ENCODE results near the gene TYR. TPM values are rescaled to one million over a fixed set of nuclear protein-coding genes. Genes with fewer than 3 reads are reported as not detected.
"Not testable (repeated sequence)": the region's sequence is repeated elsewhere in the genome, so short reads cannot be mapped to it uniquely, and the experiment has no call there.

TYR gene
- total RNA-seq, 6 donors from 2014 or later = not detected

GRCh38 chr11:89249196-89249595, 71.5 kb downstream of the TYR start:
- DNase-seq (no peak), ATAC-seq (ENCODE audit: low FRiP score in 2 of 2) (no peak)
- no peaks in the 10 kb centered on the region for H3K4me1 ChIP-seq
- 58 to 65% methylated on average over 2 of the region's 2 CpGs for WGBS, 2 donors
- no peak overlapping the region for H3K27ac ChIP-seq
- no peak overlapping the region for H3K4me3 ChIP-seq
- H3K27me3 ChIP-seq = no peaks in the 10 kb centered on the region
- TF ChIP-seq EP300 (IDR thresholded peaks at IDR 0.05) = no peak
- TF ChIP-seq POLR2A (IDR thresholded peaks at IDR 0.05) = no peak
- no peak for TF ChIP-seq POLR2AphosphoS5 (IDR thresholded peaks at IDR 0.05)
- no peak for TF ChIP-seq CTCF (IDR thresholded peaks at IDR 0.05)
- H3K9me3 ChIP-seq = no peaks in the 10 kb centered on the region
- no peaks in the 10 kb centered on the region for H3K36me3 ChIP-seq

- H3K4me3 ChIP-seq; H3K4me1 ChIP-seq; ATAC-seq (ENCODE audit: low FRiP score in 2 of 2); DNase-seq; H3K9me3 ChIP-seq; H3K27me3 ChIP-seq; H3K27ac ChIP-seq; H3K36me3 ChIP-seq: not testable (repeated sequence)
- 92 to 93% methylated on average over 1 of the region's 1 CpG for WGBS, 2 donors
Measured at GRCh38 chr11:89261483-89261882, 83.8 kb downstream of the TYR start.

- ATAC-seq (ENCODE audit: low FRiP score in 2 of 2) = peak in 1 of 2 donors; percentile 59
- no peak for DNase-seq
- H3K4me3 ChIP-seq = no peak overlapping the region
- TF ChIP-seq CTCF (IDR thresholded peaks at IDR 0.05) = no peak
- no peak for TF ChIP-seq POLR2AphosphoS5 (IDR thresholded peaks at IDR 0.05)
- no peak for TF ChIP-seq POLR2A (IDR thresholded peaks at IDR 0.05)
- no peak overlapping the region for H3K27ac ChIP-seq
- no peaks in the 10 kb centered on the region for H3K36me3 ChIP-seq
- H3K9me3 ChIP-seq = no peaks in the 10 kb centered on the region
- 49 to 58% methylated on average over 2 of the region's 2 CpGs for WGBS, 2 donors
- no peaks in the 10 kb centered on the region for H3K4me1 ChIP-seq
- H3K27me3 ChIP-seq = no peaks in the 10 kb centered on the region
Measured at GRCh38 chr11:89267660-89268302, 90.1 kb downstream of the TYR start.

- H3K36me3 ChIP-seq; H3K27me3 ChIP-seq; H3K4me3 ChIP-seq; DNase-seq; H3K9me3 ChIP-seq; H3K4me1 ChIP-seq; H3K27ac ChIP-seq; ATAC-seq (ENCODE audit: low FRiP score in 2 of 2): not testable (repeated sequence)
- WGBS, 2 donors = 67 to 88% methylated on average over 1 of the region's 1 CpG
Measured at GRCh38 chr11:89272540-89273088, 94.9 kb downstream of the TYR start.

- not testable (repeated sequence) for H3K27ac ChIP-seq; H3K36me3 ChIP-seq; H3K9me3 ChIP-seq; DNase-seq; ATAC-seq (ENCODE audit: low FRiP score in 2 of 2); H3K4me3 ChIP-seq; H3K4me1 ChIP-seq; H3K27me3 ChIP-seq
- 84 to 86% methylated on average over 2 of the region's 2 CpGs for WGBS, 2 donors
Measured at GRCh38 chr11:89273220-89273619, 95.5 kb downstream of the TYR start.

- DNase-seq = no peak
- no peaks in the 10 kb centered on the region for H3K27me3 ChIP-seq
- H3K4me1 ChIP-seq = no peaks in the 10 kb centered on the region
- no peak overlapping the region for H3K27ac ChIP-seq
- no peaks in the 10 kb centered on the region for H3K9me3 ChIP-seq
- WGBS, 2 donors = 72 to 78% methylated on average over 1 of the region's 1 CpG
- TF ChIP-seq EP300 (IDR thresholded peaks at IDR 0.05) (no peak), POLR2AphosphoS5 (IDR thresholded peaks at IDR 0.05) (no peak), CTCF (IDR thresholded peaks at IDR 0.05) (no peak), POLR2A (IDR thresholded peaks at IDR 0.05) (no peak)
- no peaks in the 10 kb centered on the region for H3K36me3 ChIP-seq
- no peak for ATAC-seq (ENCODE audit: low FRiP score in 2 of 2)
- no peak overlapping the region for H3K4me3 ChIP-seq
Measured at GRCh38 chr11:89275966-89276365, 98.3 kb downstream of the TYR start.
